Fibroblast of lung (primary cell): ENCODE results near the gene AKAP8. TPM values are rescaled to one million over a fixed set of nuclear protein-coding genes. Genes with fewer than 3 reads are reported as not detected.
A peak's percentile ranks its signal among the peaks of the same experiment; 100 is the strongest.

Experiments
- DNase-seq, 2 donors: peaks; one replicate each; pipeline versions ENCODE4 v3.0.0 to v3.0.0-alpha.2; 2010; ENCODE audit warnings: low read depth in 2 of 2
- H2AFZ ChIP-seq: 2 replicates; pipeline ENCODE4 v1.5.1; 2012; ENCODE audit warnings: low read length, control low read depth, inconsistent platforms
- H3K27ac ChIP-seq: 2 replicates; pipeline ENCODE4 v1.5.1; 2011; ENCODE audit warnings: low read length, control low read depth; ENCODE audit not compliant: insufficient read depth
- H3K27me3 ChIP-seq: 2 replicates; pipeline ENCODE4 v1.5.1; 2011; ENCODE audit warnings: mild to moderate bottlenecking, low read length; ENCODE audit not compliant: control insufficient read depth, insufficient read depth
- H3K36me3 ChIP-seq: 2 replicates; pipeline ENCODE4 v1.5.1; 2011; ENCODE audit warnings: low read length; ENCODE audit not compliant: control insufficient read depth, insufficient read depth
- H3K4me1 ChIP-seq: 2 replicates; pipeline ENCODE4 v1.5.1; 2011; ENCODE audit warnings: low read length; ENCODE audit not compliant: control insufficient read depth, insufficient read depth; ENCODE audit errors: extremely low read depth
- H3K4me2 ChIP-seq: 2 replicates; pipeline ENCODE4 v1.5.1; 2011; ENCODE audit warnings: low read length, control low read depth; ENCODE audit not compliant: insufficient read depth; ENCODE audit errors: extremely low read depth
- H3K4me3 ChIP-seq, 4 experiments: fragments of 200-600 bp in 1 of 4; sonication (generic) in 1 of 4; replicated peaks in 1 of 4; 2 replicates each; pipeline ENCODE4 v1.5.1; 2011 to 2016; ENCODE audit warnings: low read length in 4 of 4, low read depth in 3 of 4, mild to moderate bottlenecking in 3 of 4, control low read depth in 2 of 4, inconsistent platforms in 1 of 4, mixed read lengths in 1 of 4; ENCODE audit not compliant: insufficient read depth in 1 of 4; ENCODE audit errors: control extremely low read depth in 1 of 4
- H3K79me2 ChIP-seq: 2 replicates; pipeline ENCODE4 v1.5.1; 2012; ENCODE audit warnings: mild to moderate bottlenecking, low read length, inconsistent platforms; ENCODE audit not compliant: control insufficient read depth, insufficient read depth
- H3K9ac ChIP-seq: 2 replicates; pipeline ENCODE4 v1.5.1; 2011; ENCODE audit warnings: mild to moderate bottlenecking, low read length, control low read depth; ENCODE audit not compliant: insufficient read depth
- H3K9me3 ChIP-seq: 2 replicates; pipeline ENCODE4 v1.5.1; 2012; ENCODE audit warnings: low read depth, low read length; ENCODE audit not compliant: control insufficient read depth, insufficient read depth
- H4K20me1 ChIP-seq: 2 replicates; pipeline ENCODE4 v1.5.1; 2011; ENCODE audit warnings: low read length; ENCODE audit not compliant: control insufficient read depth, insufficient read depth; ENCODE audit errors: extremely low read depth
- EZH2 ChIP-seq: IDR thresholded peaks from 2 replicates; pipeline ENCODE4 v1.5.1; 2012; ENCODE audit warnings: low read length, control low read depth, mild to moderate bottlenecking; ENCODE audit errors: missing control alignments
- polyA minus RNA-seq: library from RNA; depleted of rRNA, polyadenylated mRNA; stranded (reverse); fragments of >200 nt; gene quantifications from 2 replicates; pipeline ENCODE4 v1.2.3, GENCODE V29; 2011; ENCODE audit warnings: low replicate concordance
- polyA plus RNA-seq, 2 donors: library from polyadenylated mRNA; depleted of rRNA in 1 of 2; stranded (reverse) in 1 of 2; unstranded in 1 of 2; fragments of >200 nt; gene quantifications; 2 replicates each; pipeline ENCODE4 v1.2.1, GENCODE V29; 2011 to 2012; ENCODE audit warnings: missing spikeins in 1 of 2
- total RNA-seq: library from RNA; depleted of rRNA; stranded (reverse); fragments of >200 nt; gene quantifications from 2 replicates; pipeline ENCODE4 v1.2.1, GENCODE V29; 2014
- TF ChIP-seq, protein P1 (sequence below), 2 donors: IDR thresholded peaks in 1 of 2; conservative IDR thresholded peaks in 1 of 2; 1 replicate in 1 of 2; 2 replicates in 1 of 2; pipeline ENCODE4 v1.5.1; 2011 to 2012; ENCODE audit warnings: low read length in 2 of 2, control low read depth in 1 of 2, inconsistent platforms in 1 of 2, low read depth in 1 of 2, mild to moderate bottlenecking in 1 of 2

AKAP8 gene
- total RNA-seq (9.8 and 9.9 TPM in 2 replicates), polyA plus RNA-seq (13.0 and 14.4 TPM in 2 replicates), polyA minus RNA-seq (3.4 and 3.5 TPM in 2 replicates)
- polyA plus RNA-seq (2012), result 12.5 and 12.9 TPM in 2 replicates

DNA sequence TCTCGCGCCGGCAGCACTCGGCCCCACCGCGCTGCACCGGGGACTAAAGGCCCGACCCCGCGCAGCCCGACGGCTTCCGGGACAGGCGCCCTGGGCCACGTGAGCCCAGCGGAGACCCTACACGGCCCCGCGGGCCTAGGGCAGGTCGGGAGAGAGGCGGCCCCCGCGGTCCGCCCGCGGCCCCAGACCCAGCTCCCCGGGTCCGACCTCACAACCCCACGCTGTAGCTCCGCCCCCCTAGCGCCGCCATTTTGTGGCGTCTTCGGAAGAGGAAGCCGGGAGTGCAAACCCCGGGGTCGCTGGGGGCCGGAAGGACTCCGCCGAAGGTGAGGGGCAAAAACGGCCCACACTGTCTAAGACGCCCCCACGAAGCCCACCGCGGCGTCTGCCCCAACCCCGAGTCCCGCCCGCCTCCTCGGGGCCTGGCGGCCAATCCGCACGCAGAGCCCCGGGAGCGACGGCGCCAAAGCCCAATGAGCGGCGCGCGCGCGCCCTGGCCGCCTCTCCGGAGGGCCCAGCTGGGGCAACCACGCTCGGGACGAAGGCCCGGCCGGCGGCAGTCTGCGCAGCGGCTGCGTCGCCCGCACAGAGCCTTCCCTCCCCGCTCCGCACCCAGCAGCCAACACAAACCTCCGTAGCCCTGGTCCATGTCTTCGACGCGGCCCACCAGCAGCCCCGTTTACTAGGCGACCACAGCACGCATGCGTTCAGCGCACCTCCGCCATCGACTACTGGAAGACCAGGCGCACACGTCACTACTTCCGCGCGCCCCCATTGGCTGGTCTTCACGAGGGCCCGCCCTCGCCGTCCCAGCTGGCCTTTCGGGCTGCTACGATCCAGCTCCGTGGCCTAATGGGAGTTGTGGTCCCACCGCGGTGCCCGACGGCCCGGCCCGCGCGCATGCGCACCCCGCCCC, at the start of gene AKAP8:
Gene AKAP8, minus strand, starts transcription at position 705 of the 916 bp plus-strand sequence. Its CDS starts 56 bp downstream, at position 649.
- Histone ChIP-seq H3K27me3 (no peaks in the 10 kb centered on the region), H4K20me1 (peaks cover 2% of the 10 kb centered on the region), H3K4me2 (peak within 1 kb of the TSS; percentile 96), H3K79me2 (peaks cover 45% of the 10 kb centered on the region), H3K4me3 (peak within 1 kb of the TSS; percentile 70 to 99 (median 84)), H2AFZ (peak within 1 kb of the TSS; percentile 67), H3K9ac (peak within 1 kb of the TSS; percentile 99), H3K9me3 (no peaks in the 10 kb centered on the region), H3K4me1 (peaks cover 12% of the 10 kb centered on the region), H3K27ac (peak within 1 kb of the TSS; percentile 98), H3K36me3 (no peaks in the 10 kb centered on the region)
- TF ChIP-seq EZH2, result no peak
- TF ChIP-seq, protein P1, sequence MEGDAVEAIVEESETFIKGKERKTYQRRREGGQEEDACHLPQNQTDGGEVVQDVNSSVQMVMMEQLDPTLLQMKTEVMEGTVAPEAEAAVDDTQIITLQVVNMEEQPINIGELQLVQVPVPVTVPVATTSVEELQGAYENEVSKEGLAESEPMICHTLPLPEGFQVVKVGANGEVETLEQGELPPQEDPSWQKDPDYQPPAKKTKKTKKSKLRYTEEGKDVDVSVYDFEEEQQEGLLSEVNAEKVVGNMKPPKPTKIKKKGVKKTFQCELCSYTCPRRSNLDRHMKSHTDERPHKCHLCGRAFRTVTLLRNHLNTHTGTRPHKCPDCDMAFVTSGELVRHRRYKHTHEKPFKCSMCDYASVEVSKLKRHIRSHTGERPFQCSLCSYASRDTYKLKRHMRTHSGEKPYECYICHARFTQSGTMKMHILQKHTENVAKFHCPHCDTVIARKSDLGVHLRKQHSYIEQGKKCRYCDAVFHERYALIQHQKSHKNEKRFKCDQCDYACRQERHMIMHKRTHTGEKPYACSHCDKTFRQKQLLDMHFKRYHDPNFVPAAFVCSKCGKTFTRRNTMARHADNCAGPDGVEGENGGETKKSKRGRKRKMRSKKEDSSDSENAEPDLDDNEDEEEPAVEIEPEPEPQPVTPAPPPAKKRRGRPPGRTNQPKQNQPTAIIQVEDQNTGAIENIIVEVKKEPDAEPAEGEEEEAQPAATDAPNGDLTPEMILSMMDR (conservative IDR thresholded peaks at IDR 0.05 in 1 of 2, IDR thresholded peaks at IDR 0.05 in 1 of 2; ENCODE audit: low read depth in 1 of 2, low read length in 2 of 2), result no peak
- DNase-seq, result peak; percentile 97 to 98

DNA sequence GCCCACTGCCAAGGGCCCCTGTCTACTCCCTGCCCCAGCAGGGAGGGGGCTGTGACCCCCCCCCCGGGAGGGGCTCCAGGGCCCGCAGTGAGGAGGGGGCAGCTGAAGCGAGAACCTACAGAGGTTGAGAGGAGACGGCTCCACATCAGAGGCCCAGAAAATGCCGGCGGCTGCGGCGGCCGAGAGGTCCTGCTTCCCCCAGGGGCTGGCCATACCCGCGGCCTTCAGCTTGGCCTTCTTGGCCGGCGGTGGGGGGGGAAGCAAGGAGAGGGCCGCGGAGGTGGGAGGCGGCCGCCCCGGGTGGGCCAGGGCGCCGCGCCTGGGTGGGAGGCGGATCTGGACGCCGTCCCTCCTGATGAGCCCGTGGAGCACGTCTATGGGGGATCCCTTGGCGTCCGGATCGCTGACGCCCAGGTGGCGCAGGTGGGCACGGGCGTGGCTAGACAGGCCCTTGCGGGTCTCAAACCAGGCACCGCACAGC, 48.4 kb upstream of the AKAP8 start:
- Histone ChIP-seq H3K9ac (no peak overlapping the region), H3K27ac (no peak overlapping the region), H3K4me3 (no peak overlapping the region), H3K36me3 (peaks cover 27% of the 10 kb centered on the region), H3K4me2 (no peak overlapping the region), H3K79me2 (peaks cover 39% of the 10 kb centered on the region), H2AFZ (no peak overlapping the region), H3K4me1 (peaks cover 9% of the 10 kb centered on the region), H4K20me1 (no peaks in the 10 kb centered on the region), H3K27me3 (no peaks in the 10 kb centered on the region), H3K9me3 (no peaks in the 10 kb centered on the region)
- no peak for TF ChIP-seq EZH2
- TF ChIP-seq, protein P1 (conservative IDR thresholded peaks at IDR 0.05 in 1 of 2, IDR thresholded peaks at IDR 0.05 in 1 of 2; ENCODE audit: low read depth in 1 of 2, low read length in 2 of 2), result no peak
- DNase-seq, result no peak

DNA sequence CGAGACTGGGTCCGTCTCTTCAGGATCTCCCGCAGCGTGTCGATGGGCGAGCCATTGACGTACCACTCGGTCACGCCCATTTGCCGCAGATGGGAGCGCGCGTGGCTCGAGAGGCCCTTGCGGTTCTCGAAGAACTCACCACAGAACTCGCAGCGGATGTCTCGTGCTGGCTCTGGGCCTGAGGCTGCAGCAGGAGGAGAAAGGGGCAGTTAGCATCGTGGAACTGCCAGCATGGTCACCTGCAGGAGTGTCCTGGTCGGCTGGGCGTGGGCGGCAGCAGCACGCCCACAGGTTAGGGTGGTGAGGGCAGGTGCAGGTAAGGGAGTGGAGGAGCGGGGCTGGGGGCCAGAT, 47.7 kb upstream of the AKAP8 start:
- DNase-seq, result no peak
- no peaks in the 10 kb centered on the region for H3K9me3 ChIP-seq
- H4K20me1 ChIP-seq, result no peaks in the 10 kb centered on the region
- H3K27ac ChIP-seq, result no peak overlapping the region
- H3K27me3 ChIP-seq, result no peaks in the 10 kb centered on the region
- peaks cover 7% of the 10 kb centered on the region for H3K4me1 ChIP-seq
- TF ChIP-seq, protein P1 (conservative IDR thresholded peaks at IDR 0.05 in 1 of 2, IDR thresholded peaks at IDR 0.05 in 1 of 2; ENCODE audit: low read depth in 1 of 2, low read length in 2 of 2), result no peak
- TF ChIP-seq EZH2, result no peak
- no peak overlapping the region for H2AFZ ChIP-seq
- H3K36me3 ChIP-seq, result peaks cover 33% of the 10 kb centered on the region
- no peak overlapping the region for H3K9ac ChIP-seq
- peaks cover 39% of the 10 kb centered on the region for H3K79me2 ChIP-seq
- no peak overlapping the region for H3K4me3 ChIP-seq
- no peak overlapping the region for H3K4me2 ChIP-seq
